Measurements from ENCODE around the gene POU2F2.
A peak's percentile ranks its signal among the peaks of the same experiment; 100 is the strongest.
"Not testable (repeated sequence)": the region's sequence is repeated elsewhere in the genome, so short reads cannot be mapped to it uniquely, and the experiment has no call there.

The POU2F2 gene

GRCh38 chr19:42057846-42058245 lies 74.4 kb downstream of the POU2F2 start:
- DNase-seq, result no peak

DNA sequence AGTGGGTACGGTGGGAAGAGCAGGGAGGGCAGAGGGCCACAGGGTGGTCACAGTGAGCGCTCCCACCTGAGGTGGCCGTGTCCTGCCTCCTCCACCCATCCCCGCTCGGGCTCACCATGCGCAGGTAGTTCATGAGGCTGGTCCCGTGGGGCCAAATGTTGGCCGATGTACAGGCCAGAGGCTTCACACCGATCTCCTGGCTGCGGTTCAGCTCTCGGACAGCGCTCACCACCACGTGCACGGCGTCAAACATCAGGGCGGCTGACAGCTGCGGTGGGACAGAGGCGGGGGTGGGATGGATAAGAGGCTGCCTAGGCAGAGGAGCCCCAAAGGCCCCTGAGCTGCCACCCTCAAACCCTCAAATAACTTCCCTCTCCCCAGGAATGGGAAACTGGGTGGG lies 78.0 kb downstream of the POU2F2 start:
- DNase-seq, result no peak

DNA sequence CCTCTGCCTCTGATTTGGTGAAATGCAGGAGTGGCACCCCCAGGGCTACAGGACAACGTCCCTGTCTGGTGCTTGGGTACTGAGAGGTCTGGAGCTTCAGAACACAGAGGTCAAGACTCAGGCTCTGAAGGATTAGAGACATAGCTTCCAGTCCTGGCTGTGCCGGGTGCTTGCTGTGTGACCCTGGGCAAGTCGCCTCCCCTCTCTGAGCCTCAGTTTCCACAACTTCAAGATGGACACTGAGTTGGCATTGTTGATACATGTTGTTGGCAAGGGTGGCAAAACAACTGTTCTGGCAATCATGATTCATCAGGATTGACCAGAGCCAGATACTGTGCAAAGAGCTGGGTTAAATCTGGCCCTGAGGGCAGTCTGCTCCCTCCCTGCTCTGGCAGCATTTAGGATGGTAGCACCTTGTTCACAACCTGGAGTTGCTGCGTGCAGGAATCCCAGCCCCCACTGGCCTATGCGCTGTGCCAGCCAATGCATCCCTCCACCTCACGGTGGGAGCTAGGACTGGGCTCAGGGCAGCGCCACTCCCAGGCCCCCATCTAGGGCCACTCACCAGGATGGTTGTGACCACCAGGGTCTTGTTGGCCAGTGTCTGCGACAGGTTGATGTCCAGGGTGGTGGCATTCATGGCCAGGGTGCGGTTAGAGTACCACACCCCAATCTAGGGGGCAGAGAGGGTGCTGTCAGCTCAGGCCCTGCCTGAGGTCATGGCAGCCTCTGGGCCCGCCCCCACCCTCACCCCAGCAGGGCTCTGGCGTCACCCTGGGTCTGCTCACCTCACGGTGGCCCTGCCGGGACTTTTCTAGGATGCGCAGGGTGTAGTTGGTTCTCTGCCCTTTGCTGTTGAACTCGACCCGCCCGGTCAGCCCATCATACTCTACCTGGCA lies 79.0 kb downstream of the POU2F2 start:
- no peak for DNase-seq

GRCh38 chr19:42052241-42052863 lies 79.9 kb downstream of the POU2F2 start:
- DNase-seq, result peak in 1 of 2 experiments; percentile 4

- no peak for DNase-seq
Measured at GRCh38 chr19:42051166-42052115, 80.8 kb downstream of the POU2F2 start.

- DNase-seq, result no peak
Measured at GRCh38 chr19:42048992-42049391, 83.3 kb downstream of the POU2F2 start.

- DNase-seq, result no peak
Measured at GRCh38 chr19:42045575-42045974, 86.7 kb downstream of the POU2F2 start.

DNA sequence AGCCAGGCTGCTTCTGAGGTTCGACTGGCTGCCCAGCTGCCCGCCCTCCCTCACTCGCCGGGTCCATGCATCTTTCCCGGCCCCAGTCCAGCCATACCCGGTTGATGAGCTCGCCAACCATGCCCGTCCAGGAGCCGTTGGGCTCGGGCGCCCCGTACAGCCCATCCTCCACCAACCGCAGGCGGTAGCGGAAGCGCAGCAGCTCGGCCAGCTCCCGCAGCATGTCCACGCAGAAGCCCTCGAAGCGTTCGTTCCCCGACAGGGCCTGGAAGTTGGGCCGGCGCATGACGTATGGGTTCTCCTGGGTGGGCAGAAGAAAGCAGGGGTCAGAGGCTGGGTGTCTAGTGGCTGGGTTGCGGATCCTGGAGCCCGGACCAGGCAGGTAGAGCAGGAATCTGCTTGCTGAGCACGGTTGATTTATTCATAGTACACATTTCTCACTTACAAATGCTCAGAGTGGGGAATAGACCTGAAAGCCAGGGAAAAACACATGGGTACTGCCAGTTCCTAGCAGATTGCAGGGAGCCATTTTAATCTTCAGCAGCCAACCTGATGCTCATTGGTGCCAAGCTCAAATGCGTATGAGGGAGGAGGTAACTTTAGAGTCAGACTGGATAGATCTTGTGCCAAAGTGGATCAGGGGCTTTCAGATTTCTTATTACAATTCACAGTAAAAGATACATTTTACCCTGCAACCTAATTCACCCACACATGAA lies 89.6 kb downstream of the POU2F2 start:
- DNase-seq, result peak in 1 of 2 experiments; percentile 78

GRCh38 chr19:42040491-42040890 lies 91.8 kb downstream of the POU2F2 start:
- DNase-seq, result not testable (repeated sequence)

DNA sequence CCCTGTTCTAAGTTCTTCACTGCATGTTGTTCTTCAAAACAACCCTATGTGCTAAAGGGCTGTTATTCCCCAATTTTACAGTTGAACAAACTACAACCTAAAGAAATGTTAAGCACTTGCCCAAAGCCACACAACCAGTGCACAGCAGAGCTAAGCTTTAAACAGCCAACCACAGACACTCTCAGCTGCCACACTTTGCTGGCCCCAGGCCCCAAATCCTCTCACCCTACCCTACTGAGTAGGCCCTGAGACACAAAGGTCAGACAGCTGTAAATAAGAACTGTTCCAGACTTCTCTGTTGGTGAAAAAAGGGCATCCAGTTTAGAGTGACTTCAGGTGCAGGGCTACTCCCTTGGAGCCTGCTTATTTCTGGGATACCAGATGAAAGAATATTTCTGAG lies 92.2 kb downstream of the POU2F2 start:
- no peak for DNase-seq

DNA sequence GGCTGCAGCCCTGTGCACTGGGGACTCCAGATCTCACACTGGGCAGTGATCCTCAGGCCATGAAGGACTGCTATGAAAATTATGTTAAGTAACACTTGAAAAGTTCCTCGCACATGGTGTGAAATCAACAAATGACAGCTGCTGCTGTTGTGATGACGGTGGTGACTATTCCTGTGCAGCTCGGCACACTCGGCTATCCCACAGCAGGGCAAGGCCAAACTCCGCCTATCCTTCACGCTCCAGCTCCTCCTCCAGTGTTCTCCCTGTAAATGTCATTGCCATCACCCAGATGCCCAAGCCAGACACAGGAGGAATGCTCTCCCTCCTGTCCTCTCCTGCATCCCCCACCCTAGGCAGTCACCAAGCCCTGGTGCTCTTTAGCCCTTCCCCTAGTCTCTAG lies 93.6 kb downstream of the POU2F2 start:
- DNase-seq, result no peak

- no peak for DNase-seq
Measured at GRCh38 chr19:42037649-42038048, 94.6 kb downstream of the POU2F2 start.
